Astrocyte of the spinal cord (primary cell): ENCODE data around the gene PRPS1.

ENCODE experiments used
- DNase-seq: peaks from one replicate; pipeline ENCODE4 v3.0.0; 2011; ENCODE audit warnings: low read depth, low spot score
- H3K4me3 ChIP-seq: 2 replicates; pipeline ENCODE4 v1.5.1; 2011; ENCODE audit warnings: low read depth, mild to moderate bottlenecking, low read length, moderate library complexity
- in situ Hi-C: cut with HindIII; loops from 2 replicates; pipeline ENCODE4 v1.10.0; 2017; ENCODE audit warnings: low sequenced_read_pairs
- TF ChIP-seq, protein P1 (sequence below): IDR thresholded peaks from 2 replicates; pipeline ENCODE4 v1.5.1; 2012; ENCODE audit warnings: low read depth, mild to moderate bottlenecking, low read length, inconsistent platforms

Gene PRPS1

GRCh38 chrX:107627838-107628661, at the start of gene PRPS1:
TSS of gene PRPS1 (plus strand) at chrX:107628510. CDS start at chrX:107628629, 119 bp downstream.
- TF ChIP-seq, protein P1, sequence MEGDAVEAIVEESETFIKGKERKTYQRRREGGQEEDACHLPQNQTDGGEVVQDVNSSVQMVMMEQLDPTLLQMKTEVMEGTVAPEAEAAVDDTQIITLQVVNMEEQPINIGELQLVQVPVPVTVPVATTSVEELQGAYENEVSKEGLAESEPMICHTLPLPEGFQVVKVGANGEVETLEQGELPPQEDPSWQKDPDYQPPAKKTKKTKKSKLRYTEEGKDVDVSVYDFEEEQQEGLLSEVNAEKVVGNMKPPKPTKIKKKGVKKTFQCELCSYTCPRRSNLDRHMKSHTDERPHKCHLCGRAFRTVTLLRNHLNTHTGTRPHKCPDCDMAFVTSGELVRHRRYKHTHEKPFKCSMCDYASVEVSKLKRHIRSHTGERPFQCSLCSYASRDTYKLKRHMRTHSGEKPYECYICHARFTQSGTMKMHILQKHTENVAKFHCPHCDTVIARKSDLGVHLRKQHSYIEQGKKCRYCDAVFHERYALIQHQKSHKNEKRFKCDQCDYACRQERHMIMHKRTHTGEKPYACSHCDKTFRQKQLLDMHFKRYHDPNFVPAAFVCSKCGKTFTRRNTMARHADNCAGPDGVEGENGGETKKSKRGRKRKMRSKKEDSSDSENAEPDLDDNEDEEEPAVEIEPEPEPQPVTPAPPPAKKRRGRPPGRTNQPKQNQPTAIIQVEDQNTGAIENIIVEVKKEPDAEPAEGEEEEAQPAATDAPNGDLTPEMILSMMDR = no peak
- in situ Hi-C loops = no loop called here
- DNase-seq = peak; percentile 95
- H3K4me3 ChIP-seq = peak within 1 kb of the TSS; percentile 81

DNA sequence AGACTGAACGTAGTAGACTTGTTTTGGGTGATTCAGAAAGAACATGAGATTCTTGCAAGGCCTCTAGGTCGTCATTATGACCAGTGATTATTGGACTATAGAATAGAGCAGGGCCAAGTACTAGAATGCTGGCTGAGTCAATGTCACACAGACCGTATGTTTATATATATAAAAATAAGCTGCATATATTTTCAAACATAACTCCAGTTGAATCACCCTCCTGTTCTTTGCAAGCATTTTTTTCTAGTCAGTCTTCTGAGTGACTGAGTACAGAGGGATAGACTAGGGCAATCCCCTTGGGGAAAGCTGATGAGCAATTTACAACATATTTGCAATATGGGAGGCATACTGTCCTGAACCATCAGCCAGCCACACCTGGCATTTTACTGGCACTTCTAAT, 48.4 kb upstream of the PRPS1 start:
- no peak for DNase-seq
- TF ChIP-seq, protein P1 = no peak
- no peak overlapping the region for H3K4me3 ChIP-seq
- in situ Hi-C loops = no loop called here

DNA sequence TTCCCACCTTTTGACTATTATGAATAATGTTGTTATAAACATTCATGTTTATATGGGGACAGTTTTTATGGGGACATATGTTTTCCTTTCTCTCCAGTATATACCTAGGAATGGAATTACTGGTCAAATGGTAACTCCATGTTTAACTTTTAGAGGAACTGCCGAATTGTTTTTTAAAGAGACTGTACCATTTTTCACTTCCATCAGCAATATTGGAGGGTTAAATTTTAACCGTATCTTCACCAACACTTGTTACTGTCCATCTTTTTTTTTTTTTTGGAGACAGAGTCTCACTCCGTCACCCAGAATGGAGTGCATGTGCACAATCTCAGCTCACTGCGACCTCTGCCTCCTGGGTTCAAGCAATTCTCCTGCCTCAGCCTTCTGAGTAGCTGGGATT, 46.4 kb upstream of the PRPS1 start:
- no peak overlapping the region for H3K4me3 ChIP-seq
- in situ Hi-C loops = no loop called here
- no peak for DNase-seq
- TF ChIP-seq, protein P1 = no peak

DNA sequence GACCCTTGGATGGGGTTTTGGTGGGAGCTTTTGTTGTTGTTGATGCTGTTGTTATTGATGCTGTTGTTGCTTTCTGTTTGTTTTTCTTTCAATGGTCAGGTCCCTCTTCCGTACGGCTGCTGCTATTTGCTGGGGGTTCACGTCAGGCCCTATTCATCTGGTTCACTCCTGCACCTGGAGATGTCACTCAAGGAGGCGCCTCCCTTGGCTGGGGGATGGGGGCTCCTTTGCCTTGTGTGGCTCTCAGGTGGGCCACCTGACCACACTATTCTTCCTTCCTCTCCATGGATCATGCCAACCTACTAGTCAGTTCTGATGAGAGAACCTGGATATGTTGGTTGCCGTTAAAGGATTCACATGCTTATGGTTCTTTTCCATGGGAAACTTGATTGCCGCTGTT, 39.1 kb upstream of the PRPS1 start:
- no peak for DNase-seq
- TF ChIP-seq, protein P1 = no peak
- H3K4me3 ChIP-seq = no peak overlapping the region
- in situ Hi-C loops = no loop called here

DNA sequence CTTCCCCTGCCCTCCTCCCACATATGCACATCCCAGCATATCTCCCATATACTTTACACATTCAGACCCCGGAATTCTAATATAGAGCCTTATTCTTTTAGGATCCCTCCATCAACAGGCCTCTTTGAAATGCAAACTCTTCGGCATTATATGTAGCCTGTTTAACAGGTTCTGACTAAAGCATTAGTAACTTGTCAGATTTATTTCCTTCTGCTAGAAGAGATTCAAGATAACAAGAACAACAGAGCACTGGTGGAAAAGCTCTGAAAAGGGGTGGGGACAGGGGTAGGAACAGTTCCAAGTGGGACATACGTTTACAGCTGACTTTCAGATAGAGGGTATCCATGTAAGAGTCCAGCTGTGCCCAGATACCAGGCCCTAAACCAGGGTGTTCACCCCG, 31.7 kb upstream of the PRPS1 start:
- in situ Hi-C loops = no loop called here
- DNase-seq = no peak
- no peak overlapping the region for H3K4me3 ChIP-seq
- TF ChIP-seq, protein P1 = no peak

DNA sequence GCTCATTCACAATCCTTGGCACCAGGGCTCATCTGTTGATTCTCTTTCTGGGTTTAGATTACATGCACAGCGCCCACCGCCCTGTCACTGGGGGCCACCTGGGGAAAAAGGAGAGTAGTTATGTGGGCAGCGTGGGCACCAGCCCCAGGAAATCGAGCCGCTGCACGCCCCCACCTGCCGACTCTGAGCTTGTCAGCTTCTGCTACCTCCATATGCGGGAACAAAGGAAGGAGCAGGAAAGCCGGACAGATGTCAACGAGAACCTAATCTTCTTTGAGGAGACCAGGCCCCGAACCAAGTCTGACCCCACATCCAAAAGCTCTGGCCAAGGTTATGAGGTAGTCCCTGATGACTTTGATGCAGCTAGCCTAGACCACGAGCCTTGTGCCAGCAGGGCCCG, 31.0 kb upstream of the PRPS1 start:
- no peak for DNase-seq
- H3K4me3 ChIP-seq = no peak overlapping the region
- TF ChIP-seq, protein P1 = no peak
- in situ Hi-C loops = no loop called here
